22Rv1 (cell line): Measurements from ENCODE around the gene ALOX15B.

ENCODE experiments used
- CTCF ChIP-seq: fragments of 450-650 bp; IDR thresholded peaks from 2 replicates; pipeline ENCODE4 v1.5.1; 2017; ENCODE audit warnings: mild to moderate bottlenecking
- ZFX ChIP-seq: fragments of 450-650 bp; IDR thresholded peaks from 2 replicates; pipeline ENCODE4 v1.6.1; 2017; ENCODE audit warnings: antibody characterized with exemption, borderline replicate concordance

GRCh38 chr17:8025176-8025911 is 13.5 kb upstream of the ALOX15B start:
- TF ChIP-seq CTCF: no peak
- no peak for TF ChIP-seq ZFX
